Right lobe of liver (tissue), 6 donors: ENCODE data around the gene PSMB7. TPM values are rescaled to one million over a fixed set of nuclear protein-coding genes. Genes with fewer than 3 reads are reported as not detected.

Source experiments
- ATAC-seq, 4 donors: fragments of 200-7000 bp; cut with Tn5 transposase; one replicate each; pipeline ENCODE4 v1.9.1; 2020; ENCODE audit warnings: mild to moderate bottlenecking in 4 of 4, moderate library complexity in 4 of 4
- DNase-seq, 3 donors: peaks; one replicate each; pipeline ENCODE4 v3.0.0-alpha.2; 2020
- H3K27ac ChIP-seq, 3 donors: fragments of 200-600 bp; one replicate each; pipeline ENCODE4 v1.8.0; 2022
- H3K27me3 ChIP-seq, 2 donors: fragments of 200-600 bp; one replicate each; pipeline ENCODE4 v1.8.0; 2022
- H3K36me3 ChIP-seq, 4 donors: fragments of 200-600 bp; sonication (generic) in 1 of 4; one replicate each; pipeline versions ENCODE4 v1.5.1 to v1.8.0; 2017 to 2022; ENCODE audit warnings: control low read depth in 1 of 4
- H3K4me1 ChIP-seq, 4 donors: fragments of 200-600 bp; sonication (generic) in 1 of 4; one replicate each; pipeline versions ENCODE4 v1.5.1 to v1.8.0; 2017 to 2022; ENCODE audit warnings: control low read depth in 1 of 4
- H3K4me3 ChIP-seq, 3 donors: fragments of 200-600 bp; one replicate each; pipeline ENCODE4 v1.8.0; 2022
- H3K9me3 ChIP-seq, 4 donors: fragments of 200-600 bp; sonication (generic) in 1 of 4; one replicate each; pipeline versions ENCODE4 v1.5.1 to v1.8.0; 2017 to 2022; ENCODE audit warnings: control low read depth in 1 of 4
- CTCF ChIP-seq, 4 donors: fragments of 200-600 bp in 3 of 4; fragments of 450-650 bp in 1 of 4; IDR thresholded peaks; one replicate each; pipeline versions ENCODE4 v1.5.1 to v1.8.0; 2016 to 2022; ENCODE audit warnings: antibody characterized with exemption in 4 of 4, mild to moderate bottlenecking in 2 of 4
- POLR2A ChIP-seq: fragments of 450-650 bp; IDR thresholded peaks from one replicate; pipeline ENCODE4 v1.6.1; 2017; ENCODE audit warnings: antibody characterized with exemption, mild to moderate bottlenecking
- WGBS: methylation state at CpG from one replicate; pipeline ENCODE4 v1.1.6; 2018; ENCODE audit warnings: low coverage, low lambda C conversion rate; ENCODE audit not compliant: insufficient coverage; ENCODE audit errors: missing lambda C conversion rate; 5-methylcytosine and 5-hydroxymethylcytosine counted together
- intact Hi-C, 2 donors: fragments of 100-400 bp; cut with DNase I; formaldehyde crosslinking; loops; one replicate each; pipeline versions ENCODE4 v1.11.2 to v1.14.1; 2022
- total RNA-seq, 6 experiments: library from RNA; depleted of rRNA in 2 of 6; stranded (reverse); fragments of >200 nt in 2 of 6; fragmentation: NEBNext Ultra II Directional in 3 of 6; extraction: Animal tissue kit (Norgen Biotek cat#: 25700) in 3 of 6; gene quantifications; one replicate each; pipeline versions ENCODE4 v1.1.0 to v1.2.4, GENCODE V29; 2016 to 2023
- donor health status: DM: no; HTN: yes; CAD: no.
- donor health status: DM: no; HTN: no; CAD: no.
- donor health status: DM: no; HTN: no; CAD: no.
- donor health status: DM: no; HTN: yes; CAD: no.
- donor health status: DM: no; HTN: yes; CAD: no.

PSMB7 gene
- total RNA-seq, 6 experiments from 2014 or later: 76.4 to 196 (median 96.8) TPM

GRCh38 chr9:124363326-124364096 lies 51.7 kb downstream of the PSMB7 start:
- intact Hi-C loops: no loop called here
- Histone ChIP-seq H3K36me3 (no peaks in the 10 kb centered on the region), H3K27ac (peak overlapping the region in 1 of 3 donors; percentile 52), H3K27me3 (no peaks in the 10 kb centered on the region), H3K9me3 (peaks cover 0 to 5% (median 0%) of the 10 kb centered on the region in 4 donors), H3K4me1 (peaks cover 0 to 42% (median 13%) of the 10 kb centered on the region in 4 donors), H3K4me3 (no peak overlapping the region)
- TF ChIP-seq POLR2A: no peak
- no peak for TF ChIP-seq CTCF (IDR thresholded peaks at IDR 0.05)
- peak in 2 of 3 donors; percentile 60 to 71 for DNase-seq
- WGBS: 41% methylated on average over 18 of the region's 21 CpGs
- ATAC-seq: peak; percentile 80 to 93 (median 87)

- no peak overlapping the region for H3K4me3 ChIP-seq
- no peak for TF ChIP-seq POLR2A
- no peak for TF ChIP-seq CTCF (IDR thresholded peaks at IDR 0.05)
- ATAC-seq: no peak
- 90% methylated on average over 6 of the region's 8 CpGs for WGBS
- intact Hi-C loops: no loop called here
- peaks cover 0 to 5% (median 0%) of the 10 kb centered on the region in 4 donors for H3K9me3 ChIP-seq
- H3K27me3 ChIP-seq: no peaks in the 10 kb centered on the region
- peaks cover 0 to 38% (median 13%) of the 10 kb centered on the region in 4 donors for H3K4me1 ChIP-seq
- H3K36me3 ChIP-seq: peaks cover 0 to 1% (median 0%) of the 10 kb centered on the region in 4 donors
- DNase-seq: no peak
- no peak overlapping the region for H3K27ac ChIP-seq
These were observed 54.1 kb downstream of the PSMB7 start for GRCh38 chr9:124361128-124361527.

GRCh38 chr9:124359855-124360678 lies 55.2 kb downstream of the PSMB7 start:
- Histone ChIP-seq H3K4me3 (no peak overlapping the region), H3K27ac (no peak overlapping the region), H3K9me3 (peaks cover 0 to 5% (median 0%) of the 10 kb centered on the region in 4 donors), H3K36me3 (peaks cover 0 to 10% (median 0%) of the 10 kb centered on the region in 4 donors), H3K27me3 (no peaks in the 10 kb centered on the region), H3K4me1 (peaks cover 0 to 38% (median 13%) of the 10 kb centered on the region in 4 donors)
- ATAC-seq: no peak
- TF ChIP-seq CTCF (IDR thresholded peaks at IDR 0.05) (no peak), POLR2A (no peak)
- WGBS: 87% methylated on average over 6 of the region's 11 CpGs
- intact Hi-C loops: no loop called here
- no peak for DNase-seq

- no peak for ATAC-seq
- no peak for DNase-seq
- H3K9me3 ChIP-seq: peaks cover 0 to 5% (median 0%) of the 10 kb centered on the region in 4 donors
- H3K27ac ChIP-seq: no peak overlapping the region
- H3K4me1 ChIP-seq: peaks cover 0 to 38% (median 10%) of the 10 kb centered on the region in 4 donors
- no peak overlapping the region for H3K4me3 ChIP-seq
- H3K36me3 ChIP-seq: peaks cover 0 to 16% (median under 1%) of the 10 kb centered on the region in 4 donors
- WGBS: 55% methylated on average over 1 of the region's 6 CpGs
- no peak for TF ChIP-seq CTCF (IDR thresholded peaks at IDR 0.05)
- no peak for TF ChIP-seq POLR2A
- intact Hi-C loops: no loop called here
- no peaks in the 10 kb centered on the region for H3K27me3 ChIP-seq
These were observed 55.8 kb downstream of the PSMB7 start for GRCh38 chr9:124359426-124359825.
